ENCODE results near the gene SND1. TPM values are rescaled to one million over a fixed set of nuclear protein-coding genes. Genes with fewer than 3 reads are reported as not detected.

SND1 gene
- total and polyA plus RNA-seq, 2 donors (not counting 3 experiments of a cell fraction or from before 2014, with no cell fraction given): 116 to 249 TPM

DNA sequence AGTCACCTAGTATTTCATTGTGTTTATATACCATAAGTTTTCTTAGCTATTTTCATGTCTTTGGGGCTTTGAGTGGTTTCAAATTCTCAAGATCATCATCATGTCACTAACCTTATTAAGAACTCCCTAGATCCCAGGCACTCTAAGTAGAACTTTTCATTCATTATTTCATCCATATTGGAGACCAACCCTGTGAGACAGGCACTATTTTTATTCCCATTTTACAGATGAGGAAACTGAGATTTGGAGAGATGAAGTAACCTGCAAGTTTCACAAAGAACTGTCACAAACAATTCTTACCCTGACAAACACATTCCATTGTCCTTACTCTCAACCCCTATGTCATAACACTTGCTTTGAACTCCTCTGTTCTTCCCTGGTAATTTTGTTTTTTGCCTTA, 13.8 kb upstream of the SND1 start:
- no peak overlapping the region for H3K27ac ChIP-seq (ENCODE audit: insufficient read depth, low read depth, low read length)
- H3K4me3 ChIP-seq (replicated peaks in 1 of 3; ENCODE audit: insufficient read depth in 1 of 3, low read depth in 1 of 3, low read length in 3 of 3): no peak overlapping the region
- no peak overlapping the region for H2AFZ ChIP-seq (ENCODE audit: low read depth, low read length)
- no peaks in the 10 kb centered on the region for H3K79me2 ChIP-seq (ENCODE audit: control insufficient read depth, insufficient read depth, low read length)
- H3K4me1 ChIP-seq (ENCODE audit: control insufficient read depth, extremely low read depth, insufficient read depth, low read length): no peaks in the 10 kb centered on the region
- CTCF ChIA-PET: interaction anchor here (1.1 to 1.2 kb wide), 2 partner anchors 15 to 133 kb away, joined by 3 read pairs; no protein-coding TSS in a partner anchor
- BruUV-seq (replicated peaks): no TSS peak
- no peak overlapping the region for H3K9ac ChIP-seq (replicated peaks; ENCODE audit: extremely low read depth, insufficient read depth, low read length)
- dilution Hi-C loops (cut with MboI; ENCODE audit: extremely low pct_ligation_motif_present, low sequenced_read_pairs) (no loop called here), intact Hi-C loops (cut with micrococcal nuclease) (no loop called here)
- no peaks in the 10 kb centered on the region for H3K9me3 ChIP-seq (replicated peaks; ENCODE audit: control insufficient read depth, insufficient read depth, low read length)
- TF ChIP-seq MAX (IDR thresholded peaks at IDR 0.05; ENCODE audit: insufficient read depth, insufficient read length) (no peak), GATA2 (IDR thresholded peaks at IDR 0.05; ENCODE audit: insufficient read depth, insufficient read length, low read depth, low read length) (no peak), POLR2A (IDR thresholded peaks at IDR 0.05; ENCODE audit: low read depth, low read length) (no peak), POLR2AphosphoS5 (IDR thresholded peaks at IDR 0.05; ENCODE audit: insufficient read depth, low read depth, low read length) (no peak), MYC (IDR thresholded peaks at IDR 0.05; ENCODE audit: low read depth, low read length) (no peak), CTCF (IDR thresholded peaks at IDR 0.05; ENCODE audit: extremely low read depth in 1 of 2, insufficient read depth in 1 of 2, low read depth in 1 of 2, low read length in 2 of 2) (no peak), EZH2 (IDR thresholded peaks at IDR 0.05; ENCODE audit: borderline replicate concordance, low read depth, low read length, severe bottlenecking) (no peak), JUN (IDR thresholded peaks at IDR 0.05; ENCODE audit: borderline replicate concordance, insufficient read depth, insufficient read length, low read depth) (no peak), FOS (IDR thresholded peaks at IDR 0.05; ENCODE audit: borderline replicate concordance, insufficient read depth, low read length) (no peak)
- DNase-seq (ENCODE audit: low read depth, low spot score): no peak
- no peak overlapping the region for H3K4me2 ChIP-seq (ENCODE audit: insufficient read depth, low read length)
- peaks cover 6 to 16% of the 10 kb centered on the region in 2 experiments for H3K27me3 ChIP-seq (ENCODE audit: control insufficient read depth in 2 of 2, insufficient read depth in 2 of 2, low read length in 2 of 2)
- no peaks in the 10 kb centered on the region for H4K20me1 ChIP-seq (replicated peaks; ENCODE audit: control insufficient read depth, extremely low read depth, insufficient read depth, low read length)
- POLR2A ChIA-PET: no interaction called here
- FAIRE-seq: no peak
- H3K9me1 ChIP-seq (replicated peaks; ENCODE audit: control insufficient read depth, extremely low read depth, insufficient read depth, low read length): no peaks in the 10 kb centered on the region
- H3K36me3 ChIP-seq (ENCODE audit: control insufficient read depth in 2 of 2, extremely low read depth in 1 of 2, insufficient read depth in 2 of 2, low read length in 2 of 2): no peaks in the 10 kb centered on the region

All from endothelial cell of umbilical vein (primary cell).